ENCODE measurements around the gene OR1F1.

The OR1F1 gene

GRCh38 chr16:3246002-3246401 is 58.0 kb downstream of the OR1F1 start:
- H3K23ac ChIP-seq (ENCODE audit: low read length): no peak overlapping the region
- H3K56ac ChIP-seq (ENCODE audit: low read length): no peak overlapping the region
- H3K9ac ChIP-seq (ENCODE audit: low read length): no peak overlapping the region
- H4K5ac ChIP-seq (ENCODE audit: low read length): no peak overlapping the region
- no peak overlapping the region for H3K4me2 ChIP-seq (ENCODE audit: low read length)
- H2BK15ac ChIP-seq (replicated peaks; ENCODE audit: low read depth): no peak overlapping the region
- no CpG with 5 or more reads among the region's 7 CpGs for WGBS (ENCODE audit: extremely low coverage, insufficient coverage, low lambda C conversion rate)
- no peaks in the 10 kb centered on the region for H3K79me2 ChIP-seq (ENCODE audit: control insufficient read depth, insufficient read depth, low read length)
- no peaks in the 10 kb centered on the region for H3K27me3 ChIP-seq (ENCODE audit: insufficient read depth, low read length, poor library complexity)
- H4K8ac ChIP-seq (ENCODE audit: low read depth, low read length): no peak overlapping the region
- H3K18ac ChIP-seq (ENCODE audit: low read length): no peak overlapping the region
- no peak overlapping the region for H2BK5ac ChIP-seq (ENCODE audit: low read length)
- no peak overlapping the region for H3K27ac ChIP-seq (ENCODE audit: low read depth, low read length)
- no peak overlapping the region for H3K4ac ChIP-seq (ENCODE audit: low read depth, low read length)
- no peaks in the 10 kb centered on the region for H3K4me1 ChIP-seq (ENCODE audit: control insufficient read depth, low read depth, low read length)
- no peak overlapping the region for H2AK5ac ChIP-seq (ENCODE audit: low read length)
- H3K79me1 ChIP-seq (ENCODE audit: low read length): no peaks in the 10 kb centered on the region
- H3K4me3 ChIP-seq (ENCODE audit: low read length): no peak overlapping the region
- no peak for DNase-seq
- no peaks in the 10 kb centered on the region for H3K36me3 ChIP-seq (ENCODE audit: control insufficient read depth, insufficient read depth, low read length)
- H2BK120ac ChIP-seq (ENCODE audit: low read depth, low read length): no peak overlapping the region

- Histone ChIP-seq H2BK15ac (replicated peaks; ENCODE audit: low read depth) (no peak overlapping the region), H3K9ac (ENCODE audit: low read length) (no peak overlapping the region), H3K4me2 (ENCODE audit: low read length) (no peak overlapping the region), H3K36me3 (ENCODE audit: control insufficient read depth, insufficient read depth, low read length) (no peaks in the 10 kb centered on the region), H3K79me2 (ENCODE audit: control insufficient read depth, insufficient read depth, low read length) (no peaks in the 10 kb centered on the region), H3K79me1 (ENCODE audit: low read length) (no peaks in the 10 kb centered on the region), H4K8ac (ENCODE audit: low read depth, low read length) (no peak overlapping the region), H3K4me1 (ENCODE audit: control insufficient read depth, low read depth, low read length) (no peaks in the 10 kb centered on the region), H3K18ac (ENCODE audit: low read length) (no peak overlapping the region), H3K4ac (ENCODE audit: low read depth, low read length) (no peak overlapping the region), H3K23ac (ENCODE audit: low read length) (no peak overlapping the region), H2BK5ac (ENCODE audit: low read length) (no peak overlapping the region), H3K56ac (ENCODE audit: low read length) (no peak overlapping the region), H3K27me3 (ENCODE audit: insufficient read depth, low read length, poor library complexity) (no peaks in the 10 kb centered on the region), H3K27ac (ENCODE audit: low read depth, low read length) (no peak overlapping the region), H3K4me3 (ENCODE audit: low read length) (no peak overlapping the region), H4K5ac (ENCODE audit: low read length) (no peak overlapping the region), H2AK5ac (ENCODE audit: low read length) (no peak overlapping the region), H2BK120ac (ENCODE audit: low read depth, low read length) (no peak overlapping the region)
- no CpG with 5 or more reads among the region's 10 CpGs for WGBS (ENCODE audit: extremely low coverage, insufficient coverage, low lambda C conversion rate)
- DNase-seq: no peak
Observed at GRCh38 chr16:3246876-3247275, 58.9 kb downstream of the OR1F1 start.

GRCh38 chr16:3248596-3248995 is 60.6 kb downstream of the OR1F1 start:
- Histone ChIP-seq H2BK15ac (replicated peaks; ENCODE audit: low read depth) (no peak overlapping the region), H3K4ac (ENCODE audit: low read depth, low read length) (no peak overlapping the region), H3K23ac (ENCODE audit: low read length) (no peak overlapping the region), H3K27ac (ENCODE audit: low read depth, low read length) (no peak overlapping the region), H4K5ac (ENCODE audit: low read length) (no peak overlapping the region), H3K4me3 (ENCODE audit: low read length) (no peak overlapping the region), H2AK5ac (ENCODE audit: low read length) (no peak overlapping the region), H3K4me2 (ENCODE audit: low read length) (no peak overlapping the region), H3K27me3 (ENCODE audit: insufficient read depth, low read length, poor library complexity) (no peaks in the 10 kb centered on the region), H4K8ac (ENCODE audit: low read depth, low read length) (no peak overlapping the region), H2BK120ac (ENCODE audit: low read depth, low read length) (no peak overlapping the region), H3K18ac (ENCODE audit: low read length) (no peak overlapping the region), H3K56ac (ENCODE audit: low read length) (no peak overlapping the region), H3K9ac (ENCODE audit: low read length) (no peak overlapping the region), H3K4me1 (ENCODE audit: control insufficient read depth, low read depth, low read length) (no peaks in the 10 kb centered on the region), H3K36me3 (ENCODE audit: control insufficient read depth, insufficient read depth, low read length) (no peaks in the 10 kb centered on the region), H2BK5ac (ENCODE audit: low read length) (no peak overlapping the region), H3K79me1 (ENCODE audit: low read length) (no peaks in the 10 kb centered on the region), H3K79me2 (ENCODE audit: control insufficient read depth, insufficient read depth, low read length) (no peaks in the 10 kb centered on the region)
- WGBS (ENCODE audit: extremely low coverage, insufficient coverage, low lambda C conversion rate): no CpG with 5 or more reads among the region's 5 CpGs
- no peak for DNase-seq

- H4K8ac ChIP-seq (ENCODE audit: low read depth, low read length): no peak overlapping the region
- no peak overlapping the region for H4K5ac ChIP-seq (ENCODE audit: low read length)
- WGBS (ENCODE audit: extremely low coverage, insufficient coverage, low lambda C conversion rate): no CpG with 5 or more reads among the region's 1 CpG
- H3K4ac ChIP-seq (ENCODE audit: low read depth, low read length): no peak overlapping the region
- H3K4me2 ChIP-seq (ENCODE audit: low read length): no peak overlapping the region
- H3K56ac ChIP-seq (ENCODE audit: low read length): no peak overlapping the region
- no peak overlapping the region for H2AK5ac ChIP-seq (ENCODE audit: low read length)
- no peak overlapping the region for H2BK5ac ChIP-seq (ENCODE audit: low read length)
- H3K27me3 ChIP-seq (ENCODE audit: insufficient read depth, low read length, poor library complexity): no peaks in the 10 kb centered on the region
- no peak overlapping the region for H2BK15ac ChIP-seq (replicated peaks; ENCODE audit: low read depth)
- DNase-seq: no peak
- no peak overlapping the region for H3K9ac ChIP-seq (ENCODE audit: low read length)
- no peak overlapping the region for H3K4me3 ChIP-seq (ENCODE audit: low read length)
- H3K18ac ChIP-seq (ENCODE audit: low read length): no peak overlapping the region
- no peak overlapping the region for H2BK120ac ChIP-seq (ENCODE audit: low read depth, low read length)
- no peak overlapping the region for H3K23ac ChIP-seq (ENCODE audit: low read length)
- H3K36me3 ChIP-seq (ENCODE audit: control insufficient read depth, insufficient read depth, low read length): no peaks in the 10 kb centered on the region
- H3K4me1 ChIP-seq (ENCODE audit: control insufficient read depth, low read depth, low read length): no peaks in the 10 kb centered on the region
- H3K27ac ChIP-seq (ENCODE audit: low read depth, low read length): no peak overlapping the region
- no peaks in the 10 kb centered on the region for H3K79me2 ChIP-seq (ENCODE audit: control insufficient read depth, insufficient read depth, low read length)
- no peaks in the 10 kb centered on the region for H3K79me1 ChIP-seq (ENCODE audit: low read length)
Observed at GRCh38 chr16:3249020-3249419, 61.0 kb downstream of the OR1F1 start.

GRCh38 chr16:3249451-3249850 is 61.4 kb downstream of the OR1F1 start:
- Histone ChIP-seq H3K27me3 (ENCODE audit: insufficient read depth, low read length, poor library complexity) (no peaks in the 10 kb centered on the region), H3K56ac (ENCODE audit: low read length) (no peak overlapping the region), H3K9ac (ENCODE audit: low read length) (no peak overlapping the region), H3K4me3 (ENCODE audit: low read length) (no peak overlapping the region), H3K27ac (ENCODE audit: low read depth, low read length) (no peak overlapping the region), H4K5ac (ENCODE audit: low read length) (no peak overlapping the region), H2AK5ac (ENCODE audit: low read length) (no peak overlapping the region), H3K23ac (ENCODE audit: low read length) (no peak overlapping the region), H4K8ac (ENCODE audit: low read depth, low read length) (no peak overlapping the region), H3K36me3 (ENCODE audit: control insufficient read depth, insufficient read depth, low read length) (no peaks in the 10 kb centered on the region), H3K79me2 (ENCODE audit: control insufficient read depth, insufficient read depth, low read length) (no peaks in the 10 kb centered on the region), H2BK5ac (ENCODE audit: low read length) (no peak overlapping the region), H3K4me1 (ENCODE audit: control insufficient read depth, low read depth, low read length) (no peaks in the 10 kb centered on the region), H2BK15ac (replicated peaks; ENCODE audit: low read depth) (no peak overlapping the region), H3K79me1 (ENCODE audit: low read length) (no peaks in the 10 kb centered on the region), H2BK120ac (ENCODE audit: low read depth, low read length) (no peak overlapping the region), H3K4me2 (ENCODE audit: low read length) (no peak overlapping the region), H3K18ac (ENCODE audit: low read length) (no peak overlapping the region), H3K4ac (ENCODE audit: low read depth, low read length) (no peak overlapping the region)
- no peak for DNase-seq
- no CpG with 5 or more reads among the region's 14 CpGs for WGBS (ENCODE audit: extremely low coverage, insufficient coverage, low lambda C conversion rate)

- no peaks in the 10 kb centered on the region for H3K79me1 ChIP-seq (ENCODE audit: low read length)
- no peak for DNase-seq
- H3K4me2 ChIP-seq (ENCODE audit: low read length): no peak overlapping the region
- no peak overlapping the region for H4K8ac ChIP-seq (ENCODE audit: low read depth, low read length)
- H3K79me2 ChIP-seq (ENCODE audit: control insufficient read depth, insufficient read depth, low read length): no peaks in the 10 kb centered on the region
- H3K27me3 ChIP-seq (ENCODE audit: insufficient read depth, low read length, poor library complexity): no peaks in the 10 kb centered on the region
- no peak overlapping the region for H2BK15ac ChIP-seq (replicated peaks; ENCODE audit: low read depth)
- no peaks in the 10 kb centered on the region for H3K36me3 ChIP-seq (ENCODE audit: control insufficient read depth, insufficient read depth, low read length)
- H2BK120ac ChIP-seq (ENCODE audit: low read depth, low read length): no peak overlapping the region
- H4K5ac ChIP-seq (ENCODE audit: low read length): no peak overlapping the region
- no peak overlapping the region for H2BK5ac ChIP-seq (ENCODE audit: low read length)
- H3K4ac ChIP-seq (ENCODE audit: low read depth, low read length): no peak overlapping the region
- no peak overlapping the region for H3K27ac ChIP-seq (ENCODE audit: low read depth, low read length)
- H3K23ac ChIP-seq (ENCODE audit: low read length): no peak overlapping the region
- H3K56ac ChIP-seq (ENCODE audit: low read length): no peak overlapping the region
- WGBS (ENCODE audit: extremely low coverage, insufficient coverage, low lambda C conversion rate): no CpG with 5 or more reads among the region's 4 CpGs
- H2AK5ac ChIP-seq (ENCODE audit: low read length): no peak overlapping the region
- no peaks in the 10 kb centered on the region for H3K4me1 ChIP-seq (ENCODE audit: control insufficient read depth, low read depth, low read length)
- no peak overlapping the region for H3K4me3 ChIP-seq (ENCODE audit: low read length)
- H3K9ac ChIP-seq (ENCODE audit: low read length): no peak overlapping the region
- no peak overlapping the region for H3K18ac ChIP-seq (ENCODE audit: low read length)
Observed at GRCh38 chr16:3252967-3253366, 65.0 kb downstream of the OR1F1 start.
